Left lobe of liver (tissue), 2 donors: ENCODE results near the gene EHD4. TPM values are rescaled to one million over a fixed set of nuclear protein-coding genes. Genes with fewer than 3 reads are reported as not detected.

Experiments used
- ATAC-seq: fragments of 200-7000 bp; cut with Tn5 transposase; one replicate; pipeline ENCODE4 v1.9.1; 2020; ENCODE audit warnings: mild to moderate bottlenecking, moderate library complexity
- DNase-seq: peaks from one replicate; pipeline ENCODE4 v3.0.0-alpha.2; 2020; ENCODE audit warnings: low spot score
- total RNA-seq: library from RNA; stranded (reverse); gene quantifications from one replicate; pipeline ENCODE4 v1.2.1, GENCODE V29; 2021
- donor health status: DM: no; HTN: no; CAD: no; lungs with moderate emphysema.
- donor health status: DM: no; HTN: yes; CAD: no.

EHD4 gene
- total RNA-seq, 1 donor from 2014 or later, result 5.3 TPM

GRCh38 chr15:41923401-41923997, 48.9 kb downstream of the EHD4 start:
- ATAC-seq (no peak), DNase-seq (no peak)

- DNase-seq, result no peak
- ATAC-seq, result peak; percentile 38
These were observed 50.0 kb downstream of the EHD4 start for GRCh38 chr15:41922353-41922752.

GRCh38 chr15:41921639-41922038, 50.7 kb downstream of the EHD4 start:
- no peak for ATAC-seq
- DNase-seq, result no peak

- ATAC-seq (no peak), DNase-seq (no peak)
These were observed 51.2 kb downstream of the EHD4 start for GRCh38 chr15:41921167-41921566.

GRCh38 chr15:41919954-41920538, 52.3 kb downstream of the EHD4 start:
- ATAC-seq (peak; percentile 13), DNase-seq (no peak)

- DNase-seq (no peak), ATAC-seq (no peak)
These were observed 53.0 kb downstream of the EHD4 start for GRCh38 chr15:41919201-41919820.

- ATAC-seq, result no peak
- DNase-seq, result no peak
These were observed 53.7 kb downstream of the EHD4 start for GRCh38 chr15:41918506-41919126.

GRCh38 chr15:41917767-41918430, 54.5 kb downstream of the EHD4 start:
- ATAC-seq (no peak), DNase-seq (no peak)

GRCh38 chr15:41915255-41915994, 56.9 kb downstream of the EHD4 start:
- no peak for ATAC-seq
- no peak for DNase-seq

GRCh38 chr15:41914411-41914810, 57.9 kb downstream of the EHD4 start:
- DNase-seq, result no peak
- no peak for ATAC-seq

- ATAC-seq (no peak), DNase-seq (no peak)
These were observed 59.1 kb downstream of the EHD4 start for GRCh38 chr15:41913256-41913655.

- no peak for ATAC-seq
- no peak for DNase-seq
These were observed 60.5 kb downstream of the EHD4 start for GRCh38 chr15:41911691-41912345.

GRCh38 chr15:41908736-41909461, 63.5 kb downstream of the EHD4 start:
- no peak for DNase-seq
- ATAC-seq, result no peak

- no peak for ATAC-seq
These were observed 65.2 kb downstream of the EHD4 start for GRCh38 chr15:41907141-41907540.

GRCh38 chr15:41906608-41907007, 65.7 kb downstream of the EHD4 start:
- ATAC-seq (no peak), DNase-seq (no peak)

More at GRCh38 chr15:41907141-41907540, 65.2 kb downstream of the EHD4 start:
- no peak for DNase-seq

- ATAC-seq (peak; percentile 7), DNase-seq (no peak)
These were observed 67.1 kb downstream of the EHD4 start for GRCh38 chr15:41905036-41905793.

GRCh38 chr15:41904541-41905005, 67.8 kb downstream of the EHD4 start:
- DNase-seq (peak; percentile 71), ATAC-seq (peak; percentile 91)

- no peak for DNase-seq
- no peak for ATAC-seq
These were observed 68.6 kb downstream of the EHD4 start for GRCh38 chr15:41903782-41904181.

- DNase-seq, result no peak
- ATAC-seq, result no peak
These were observed 70.9 kb downstream of the EHD4 start for GRCh38 chr15:41901431-41901830.
